Lung (tissue), 12 donors: ENCODE results near the gene SWAP70. TPM values are rescaled to one million over a fixed set of nuclear protein-coding genes. Genes with fewer than 3 reads are reported as not detected.

ENCODE experiments used
- ATAC-seq: fragments of 200-7000 bp; cut with Tn5 transposase; one replicate; pipeline ENCODE4 v1.9.1; 2020; ENCODE audit warnings: moderate number of reproducible peaks; ENCODE audit not compliant: insufficient read depth, low FRiP score
- DNase-seq, 3 donors: peaks; one replicate each; pipeline ENCODE4 v3.0.0-alpha.2; 2013 to 2017
- H3K27ac ChIP-seq, 2 donors: one replicate each; pipeline ENCODE4 v1.5.1; 2013; ENCODE audit warnings: mild to moderate bottlenecking in 2 of 2, moderate library complexity in 2 of 2, control low read depth in 1 of 2, inconsistent platforms in 1 of 2, low read depth in 1 of 2, low read length in 1 of 2
- H3K27me3 ChIP-seq, 3 donors: one replicate each; pipeline ENCODE4 v1.5.1; 2013; ENCODE audit warnings: low read length in 2 of 3; ENCODE audit not compliant: control insufficient read depth in 3 of 3, insufficient read depth in 3 of 3
- H3K36me3 ChIP-seq, 4 donors: one replicate each; pipeline ENCODE4 v1.5.1; 2013; ENCODE audit warnings: low read length in 4 of 4, mild to moderate bottlenecking in 1 of 4, moderate library complexity in 1 of 4; ENCODE audit not compliant: control insufficient read depth in 4 of 4, insufficient read depth in 4 of 4
- H3K4me1 ChIP-seq, 5 donors: one replicate each; pipeline ENCODE4 v1.5.1; 2013; ENCODE audit warnings: low read length in 5 of 5, mild to moderate bottlenecking in 2 of 5, moderate library complexity in 1 of 5; ENCODE audit not compliant: control insufficient read depth in 5 of 5, insufficient read depth in 5 of 5
- H3K4me3 ChIP-seq: one replicate; pipeline ENCODE4 v1.5.1; 2013; ENCODE audit warnings: mild to moderate bottlenecking, control low read depth, moderate library complexity
- H3K9ac ChIP-seq, 2 donors: one replicate each; pipeline ENCODE4 v1.5.1; 2013; ENCODE audit warnings: low read length in 2 of 2, control low read depth in 1 of 2; ENCODE audit not compliant: insufficient read depth in 1 of 2
- H3K9me3 ChIP-seq, 4 donors: one replicate each; pipeline ENCODE4 v1.5.1; 2013; ENCODE audit warnings: low read length in 3 of 4, mild to moderate bottlenecking in 1 of 4, moderate library complexity in 1 of 4; ENCODE audit not compliant: control insufficient read depth in 4 of 4, insufficient read depth in 3 of 4
- CTCF ChIP-seq: IDR thresholded peaks from 2 replicates; pipeline ENCODE4 v1.5.1; 2012; ENCODE audit warnings: mild to moderate bottlenecking; ENCODE audit errors: control extremely low read depth, extremely low read depth
- WGBS, 2 donors: extraction: QIAGEN DNeasy Blood & Tissue Kit; methylation state at CpG; one replicate each; pipeline ENCODE4 v1.1.7; 2013; 5-methylcytosine and 5-hydroxymethylcytosine counted together
- polyA plus RNA-seq, 2 donors: library from polyadenylated mRNA; stranded (reverse); fragments of 200-250 nt; gene quantifications; one replicate each; pipeline ENCODE4 v1.2.1, GENCODE V29; 2013
- total RNA-seq, 2 donors: library from RNA; depleted of rRNA in 1 of 2; stranded (reverse); fragments of >200 nt in 1 of 2; gene quantifications; one replicate each; pipeline ENCODE4 v1.2.1, GENCODE V29; 2014 to 2021
- donor health status: control.
- donor health status: control.
- donor health status: Bipolar disorder and iron deficiency.
- donor health status: healthy.
- donor health status: DM: yes; HTN: yes; CAD: no.

Gene SWAP70
- total and polyA plus RNA-seq, 4 donors = 14.9 to 44.8 (median 35.9) TPM

- Histone ChIP-seq H3K36me3 (peaks cover under 1 to 4% (median 3%) of the 10 kb centered on the region in 4 donors), H3K27me3 (no peaks in the 10 kb centered on the region), H3K9ac (no peak overlapping the region), H3K9me3 (no peaks in the 10 kb centered on the region), H3K4me3 (no peak overlapping the region), H3K27ac (peak overlapping the region; percentile 78 to 82), H3K4me1 (peaks cover 0 to 23% (median 4%) of the 10 kb centered on the region in 5 donors)
- no peak for TF ChIP-seq CTCF
- DNase-seq (no peak), ATAC-seq (no peak)
- 43 to 56% methylated on average over 5 of the region's 5 CpGs for WGBS, 2 donors
Measured at GRCh38 chr11:9720290-9720630, 56.4 kb downstream of the SWAP70 start.

GRCh38 chr11:9722023-9722422, 58.1 kb downstream of the SWAP70 start:
- Histone ChIP-seq H3K9ac (no peak overlapping the region), H3K36me3 (peaks cover 0 to 5% (median 0%) of the 10 kb centered on the region in 4 donors), H3K27ac (no peak overlapping the region), H3K4me3 (no peak overlapping the region), H3K9me3 (no peaks in the 10 kb centered on the region), H3K4me1 (peaks cover 0 to 14% (median 4%) of the 10 kb centered on the region in 5 donors), H3K27me3 (no peaks in the 10 kb centered on the region)
- WGBS, 2 donors = 97 to 98% methylated on average over 4 of the region's 4 CpGs
- DNase-seq = no peak
- TF ChIP-seq CTCF = no peak
- no peak for ATAC-seq

- DNase-seq = no peak
- ATAC-seq = no peak
- no peak for TF ChIP-seq CTCF
- H3K9me3 ChIP-seq = no peaks in the 10 kb centered on the region
- no peak overlapping the region for H3K9ac ChIP-seq
- H3K27ac ChIP-seq = no peak overlapping the region
- peaks cover 0 to 5% (median 2%) of the 10 kb centered on the region in 4 donors for H3K36me3 ChIP-seq
- no peaks in the 10 kb centered on the region for H3K27me3 ChIP-seq
- 93 to 95% methylated on average over 2 of the region's 2 CpGs for WGBS, 2 donors
- H3K4me3 ChIP-seq = no peak overlapping the region
- H3K4me1 ChIP-seq = peaks cover 0 to 11% (median 4%) of the 10 kb centered on the region in 5 donors
Measured at GRCh38 chr11:9722893-9723292, 59.0 kb downstream of the SWAP70 start.

- Histone ChIP-seq H3K4me3 (no peak overlapping the region), H3K36me3 (peaks cover 3 to 10% (median 7%) of the 10 kb centered on the region in 4 donors), H3K4me1 (no peaks in the 10 kb centered on the region), H3K27me3 (no peaks in the 10 kb centered on the region), H3K27ac (no peak overlapping the region), H3K9ac (no peak overlapping the region), H3K9me3 (no peaks in the 10 kb centered on the region)
- 49 to 55% methylated on average over 3 of the region's 3 CpGs for WGBS, 2 donors
- no peak for TF ChIP-seq CTCF
- ATAC-seq (peak; percentile 58), DNase-seq (no peak)
Measured at GRCh38 chr11:9726321-9727022, 62.6 kb downstream of the SWAP70 start.
